NCI-H128 (cell line): ENCODE measurements around the gene RNF39.

Experiments
- DNase-seq: peaks from one replicate; lab custom pipeline; 2025; ENCODE audit not compliant: unreplicated experiment; lab: John Stamatoyannopoulos, UW

The RNF39 gene

GRCh38 chr6:30097902-30098768 is 22.6 kb upstream of the RNF39 start:
- DNase-seq, result no peak

GRCh38 chr6:30096829-30097228 is 21.3 kb upstream of the RNF39 start:
- DNase-seq, result no peak

- DNase-seq, result no peak
Measured at GRCh38 chr6:30093951-30094661, 18.5 kb upstream of the RNF39 start.

GRCh38 chr6:30092852-30093543 is 17.4 kb upstream of the RNF39 start:
- DNase-seq, result no peak

- DNase-seq, result no peak
Measured at GRCh38 chr6:30091577-30092381, 16.2 kb upstream of the RNF39 start.

GRCh38 chr6:30087876-30088275 is 12.3 kb upstream of the RNF39 start:
- no peak for DNase-seq

- DNase-seq, result no peak
Measured at GRCh38 chr6:30077218-30077617, 1.6 kb upstream of the RNF39 start.

GRCh38 chr6:30075790-30076732 is 492 bp upstream of the RNF39 start:
- no peak for DNase-seq

GRCh38 chr6:30074331-30075093 is 1.1 kb downstream of the RNF39 start:
- DNase-seq, result no peak

GRCh38 chr6:30073489-30074235 is 1.9 kb downstream of the RNF39 start:
- DNase-seq, result no peak

- no peak for DNase-seq
Measured at GRCh38 chr6:30071858-30072257, 3.7 kb downstream of the RNF39 start.

- DNase-seq, result no peak
Measured at GRCh38 chr6:30071081-30071818, 4.3 kb downstream of the RNF39 start.

- DNase-seq, result no peak
Measured at GRCh38 chr6:30067460-30068139, 8.0 kb downstream of the RNF39 start.

- peak; percentile 95 for DNase-seq
Measured at GRCh38 chr6:30066577-30067459, 8.8 kb downstream of the RNF39 start, which contains the start of gene PPP1R11. Gene PPP1R11, plus strand, starts transcription at chr6:30067198. Its CDS starts 213 bp downstream, at chr6:30067411.

- DNase-seq, result no peak
Measured at GRCh38 chr6:30066082-30066481, 9.5 kb downstream of the RNF39 start.

GRCh38 chr6:30063315-30063714 is 12.3 kb downstream of the RNF39 start:
- no peak for DNase-seq
